ENCODE measurements around the gene VWA8. TPM values are rescaled to one million over a fixed set of nuclear protein-coding genes. Genes with fewer than 3 reads are reported as not detected.

Gene VWA8
- total and polyA plus RNA-seq, 4 donors = 7.1 to 50.3 (median 12.4) TPM

DNA sequence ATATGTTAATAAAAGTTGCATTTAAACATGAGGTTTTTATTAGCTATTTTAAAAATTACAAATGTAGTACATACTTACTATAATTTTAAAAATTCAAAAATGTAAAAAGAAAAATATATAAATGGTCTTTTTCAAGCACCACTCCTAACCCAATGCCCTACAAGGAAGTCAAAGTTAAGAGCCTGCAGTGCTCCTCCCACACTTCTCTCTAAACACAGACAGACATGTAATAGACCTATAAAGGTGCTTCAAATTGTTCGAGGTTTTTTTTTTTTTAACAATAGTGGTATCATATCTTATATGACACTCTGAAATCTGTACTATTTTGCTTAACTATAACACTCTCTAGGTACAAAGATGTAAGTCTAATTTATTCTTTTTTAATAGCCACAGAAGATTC is 25.4 kb downstream of the VWA8 start:
- H3K27me3 ChIP-seq (ENCODE audit: control insufficient read depth in 4 of 4, insufficient read depth in 4 of 4, low read length in 3 of 4) = no peaks in the 10 kb centered on the region
- WGBS = 81% methylated on average over 1 of the region's 1 CpG

DNA sequence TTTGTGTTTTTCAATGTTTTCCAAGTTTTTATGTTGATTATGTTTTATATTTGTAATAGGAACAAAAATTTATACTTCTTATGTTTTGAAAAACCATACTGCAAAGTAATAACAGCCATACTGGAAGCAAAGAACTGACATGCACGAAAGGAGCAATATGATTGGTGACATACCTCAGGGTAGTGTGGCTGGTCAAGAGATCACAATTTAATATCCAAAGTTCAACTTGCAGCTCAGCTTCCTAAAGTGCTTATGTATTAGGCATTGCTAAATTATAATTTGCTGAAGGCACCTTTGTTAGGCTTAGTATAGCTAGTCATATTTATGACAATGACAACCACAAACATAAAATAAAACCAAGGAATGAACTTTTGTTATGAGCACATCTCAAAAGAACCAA is 25.9 kb downstream of the VWA8 start:
- no peak for DNase-seq (ENCODE audit: low spot score)
- no peaks in the 10 kb centered on the region for H3K9me3 ChIP-seq (ENCODE audit: control insufficient read depth in 4 of 4, low read length in 3 of 4)
- WGBS = 92% methylated on average over 1 of the region's 1 CpG
- TF ChIP-seq, protein P1, sequence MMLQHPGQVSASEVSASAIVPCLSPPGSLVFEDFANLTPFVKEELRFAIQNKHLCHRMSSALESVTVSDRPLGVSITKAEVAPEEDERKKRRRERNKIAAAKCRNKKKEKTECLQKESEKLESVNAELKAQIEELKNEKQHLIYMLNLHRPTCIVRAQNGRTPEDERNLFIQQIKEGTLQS (IDR thresholded peaks at IDR 0.05) = no peak
- TF ChIP-seq, protein P2, sequence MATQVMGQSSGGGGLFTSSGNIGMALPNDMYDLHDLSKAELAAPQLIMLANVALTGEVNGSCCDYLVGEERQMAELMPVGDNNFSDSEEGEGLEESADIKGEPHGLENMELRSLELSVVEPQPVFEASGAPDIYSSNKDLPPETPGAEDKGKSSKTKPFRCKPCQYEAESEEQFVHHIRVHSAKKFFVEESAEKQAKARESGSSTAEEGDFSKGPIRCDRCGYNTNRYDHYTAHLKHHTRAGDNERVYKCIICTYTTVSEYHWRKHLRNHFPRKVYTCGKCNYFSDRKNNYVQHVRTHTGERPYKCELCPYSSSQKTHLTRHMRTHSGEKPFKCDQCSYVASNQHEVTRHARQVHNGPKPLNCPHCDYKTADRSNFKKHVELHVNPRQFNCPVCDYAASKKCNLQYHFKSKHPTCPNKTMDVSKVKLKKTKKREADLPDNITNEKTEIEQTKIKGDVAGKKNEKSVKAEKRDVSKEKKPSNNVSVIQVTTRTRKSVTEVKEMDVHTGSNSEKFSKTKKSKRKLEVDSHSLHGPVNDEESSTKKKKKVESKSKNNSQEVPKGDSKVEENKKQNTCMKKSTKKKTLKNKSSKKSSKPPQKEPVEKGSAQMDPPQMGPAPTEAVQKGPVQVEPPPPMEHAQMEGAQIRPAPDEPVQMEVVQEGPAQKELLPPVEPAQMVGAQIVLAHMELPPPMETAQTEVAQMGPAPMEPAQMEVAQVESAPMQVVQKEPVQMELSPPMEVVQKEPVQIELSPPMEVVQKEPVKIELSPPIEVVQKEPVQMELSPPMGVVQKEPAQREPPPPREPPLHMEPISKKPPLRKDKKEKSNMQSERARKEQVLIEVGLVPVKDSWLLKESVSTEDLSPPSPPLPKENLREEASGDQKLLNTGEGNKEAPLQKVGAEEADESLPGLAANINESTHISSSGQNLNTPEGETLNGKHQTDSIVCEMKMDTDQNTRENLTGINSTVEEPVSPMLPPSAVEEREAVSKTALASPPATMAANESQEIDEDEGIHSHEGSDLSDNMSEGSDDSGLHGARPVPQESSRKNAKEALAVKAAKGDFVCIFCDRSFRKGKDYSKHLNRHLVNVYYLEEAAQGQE (IDR thresholded peaks at IDR 0.05) = no peak
- TF ChIP-seq HNF4A (conservative IDR thresholded peaks at IDR 0.05) = peak; percentile 44 to 62
- no peak for TF ChIP-seq YY1 (IDR thresholded peaks at IDR 0.05)
- H3K4me3 ChIP-seq (ENCODE audit: low read depth in 1 of 3, low read length in 3 of 3) = no peak overlapping the region
- no peak overlapping the region for H3K27ac ChIP-seq (ENCODE audit: low read depth in 1 of 2, low read length in 2 of 2)
- H3K4me1 ChIP-seq (ENCODE audit: control insufficient read depth in 4 of 4, insufficient read depth in 4 of 4, low read length in 3 of 4) = peaks cover 0 to 14% (median 3%) of the 10 kb centered on the region in 4 donors
- H3K36me3 ChIP-seq (ENCODE audit: control insufficient read depth in 4 of 4, insufficient read depth in 3 of 4, low read depth in 1 of 4, low read length in 3 of 4) = peaks cover 0 to 3% (median under 1%) of the 10 kb centered on the region in 4 donors
- no peak overlapping the region for H3K9ac ChIP-seq (ENCODE audit: low read depth in 1 of 2, low read length in 2 of 2)
- no peaks in the 10 kb centered on the region for H3K27me3 ChIP-seq (ENCODE audit: control insufficient read depth in 4 of 4, insufficient read depth in 4 of 4, low read length in 3 of 4)

More for the DNA sequence above, 25.4 kb downstream of the VWA8 start:
- no peak for DNase-seq (ENCODE audit: low spot score)
- Histone ChIP-seq H3K9ac (ENCODE audit: low read depth in 1 of 2, low read length in 2 of 2) (no peak overlapping the region), H3K4me1 (ENCODE audit: control insufficient read depth in 4 of 4, insufficient read depth in 4 of 4, low read length in 3 of 4) (peaks cover 0 to 15% (median 5%) of the 10 kb centered on the region in 4 donors), H3K27ac (ENCODE audit: low read depth in 1 of 2, low read length in 2 of 2) (no peak overlapping the region), H3K9me3 (ENCODE audit: control insufficient read depth in 4 of 4, low read length in 3 of 4) (no peaks in the 10 kb centered on the region), H3K4me3 (ENCODE audit: low read depth in 1 of 3, low read length in 3 of 3) (no peak overlapping the region), H3K36me3 (ENCODE audit: control insufficient read depth in 4 of 4, insufficient read depth in 3 of 4, low read depth in 1 of 4, low read length in 3 of 4) (peaks cover 0 to 3% (median under 1%) of the 10 kb centered on the region in 4 donors)
- TF ChIP-seq GABPA (IDR thresholded peaks at IDR 0.05 in 1 of 2, conservative IDR thresholded peaks at IDR 0.05 in 1 of 2) (no peak), RXRA (IDR thresholded peaks at IDR 0.05) (no peak), FOXA1 (IDR thresholded peaks at IDR 0.05) (no peak), EGR1 (IDR thresholded peaks at IDR 0.05; ENCODE audit: low read depth in 2 of 2) (no peak), SP1 (IDR thresholded peaks at IDR 0.05) (no peak), JUND (IDR thresholded peaks at IDR 0.05) (no peak), HNF4G (IDR thresholded peaks at IDR 0.05) (no peak)
- TF ChIP-seq, protein P1 (IDR thresholded peaks at IDR 0.05) = no peak

DNA sequence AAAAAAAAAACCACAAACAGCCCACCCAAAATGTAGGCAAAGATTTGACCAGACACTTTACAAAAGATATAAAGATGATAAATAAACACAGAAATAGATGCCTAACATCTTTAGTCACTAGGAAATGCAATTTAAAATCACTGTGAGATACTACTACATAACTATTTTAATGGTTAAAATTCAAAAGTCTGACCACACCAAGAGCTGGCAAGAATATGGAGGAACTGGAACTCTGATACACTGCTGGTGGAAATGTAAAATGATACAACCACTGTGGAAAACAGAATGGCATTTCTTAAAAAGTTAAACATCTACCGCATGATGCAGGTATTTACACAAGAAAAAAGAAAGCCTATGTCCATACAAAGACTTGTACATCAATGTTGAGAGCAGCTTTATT is 26.8 kb downstream of the VWA8 start:
- Histone ChIP-seq H3K9me3 (ENCODE audit: control insufficient read depth in 4 of 4, low read length in 3 of 4) (no peaks in the 10 kb centered on the region), H3K4me1 (ENCODE audit: control insufficient read depth in 4 of 4, insufficient read depth in 4 of 4, low read length in 3 of 4) (peaks cover 0 to 13% (median 3%) of the 10 kb centered on the region in 4 donors), H3K4me3 (ENCODE audit: low read depth in 1 of 3, low read length in 3 of 3) (no peak overlapping the region), H3K9ac (ENCODE audit: low read depth in 1 of 2, low read length in 2 of 2) (no peak overlapping the region), H3K27me3 (ENCODE audit: control insufficient read depth in 4 of 4, insufficient read depth in 4 of 4, low read length in 3 of 4) (no peaks in the 10 kb centered on the region), H3K36me3 (ENCODE audit: control insufficient read depth in 4 of 4, insufficient read depth in 3 of 4, low read depth in 1 of 4, low read length in 3 of 4) (peaks cover 0 to 3% (median under 1%) of the 10 kb centered on the region in 4 donors), H3K27ac (ENCODE audit: low read depth in 1 of 2, low read length in 2 of 2) (no peak overlapping the region)
- no peak for DNase-seq (ENCODE audit: low spot score)
- TF ChIP-seq GABPA (IDR thresholded peaks at IDR 0.05 in 1 of 2, conservative IDR thresholded peaks at IDR 0.05 in 1 of 2) (no peak), NR2F2 (IDR thresholded peaks at IDR 0.05) (no peak), YY1 (IDR thresholded peaks at IDR 0.05) (no peak), FOXA1 (IDR thresholded peaks at IDR 0.05) (no peak), SP1 (IDR thresholded peaks at IDR 0.05) (no peak), JUND (IDR thresholded peaks at IDR 0.05) (no peak), HNF4A (conservative IDR thresholded peaks at IDR 0.05) (no peak), RXRA (IDR thresholded peaks at IDR 0.05) (no peak), TAF1 (conservative IDR thresholded peaks at IDR 0.05) (no peak), FOXA2 (IDR thresholded peaks at IDR 0.05) (no peak), EGR1 (IDR thresholded peaks at IDR 0.05; ENCODE audit: low read depth in 2 of 2) (no peak), RAD21 (IDR thresholded peaks at IDR 0.05) (no peak), HNF4G (IDR thresholded peaks at IDR 0.05) (no peak)
- TF ChIP-seq, protein P2 (IDR thresholded peaks at IDR 0.05) = no peak
- TF ChIP-seq, protein P3, sequence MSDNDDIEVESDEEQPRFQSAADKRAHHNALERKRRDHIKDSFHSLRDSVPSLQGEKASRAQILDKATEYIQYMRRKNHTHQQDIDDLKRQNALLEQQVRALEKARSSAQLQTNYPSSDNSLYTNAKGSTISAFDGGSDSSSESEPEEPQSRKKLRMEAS (IDR thresholded peaks at IDR 0.05) = no peak
- TF ChIP-seq, protein P1 (IDR thresholded peaks at IDR 0.05) = no peak
- TF ChIP-seq, protein P4, sequence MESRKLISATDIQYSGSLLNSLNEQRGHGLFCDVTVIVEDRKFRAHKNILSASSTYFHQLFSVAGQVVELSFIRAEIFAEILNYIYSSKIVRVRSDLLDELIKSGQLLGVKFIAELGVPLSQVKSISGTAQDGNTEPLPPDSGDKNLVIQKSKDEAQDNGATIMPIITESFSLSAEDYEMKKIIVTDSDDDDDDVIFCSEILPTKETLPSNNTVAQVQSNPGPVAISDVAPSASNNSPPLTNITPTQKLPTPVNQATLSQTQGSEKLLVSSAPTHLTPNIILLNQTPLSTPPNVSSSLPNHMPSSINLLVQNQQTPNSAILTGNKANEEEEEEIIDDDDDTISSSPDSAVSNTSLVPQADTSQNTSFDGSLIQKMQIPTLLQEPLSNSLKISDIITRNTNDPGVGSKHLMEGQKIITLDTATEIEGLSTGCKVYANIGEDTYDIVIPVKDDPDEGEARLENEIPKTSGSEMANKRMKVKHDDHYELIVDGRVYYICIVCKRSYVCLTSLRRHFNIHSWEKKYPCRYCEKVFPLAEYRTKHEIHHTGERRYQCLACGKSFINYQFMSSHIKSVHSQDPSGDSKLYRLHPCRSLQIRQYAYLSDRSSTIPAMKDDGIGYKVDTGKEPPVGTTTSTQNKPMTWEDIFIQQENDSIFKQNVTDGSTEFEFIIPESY (IDR thresholded peaks at IDR 0.05) = no peak
- WGBS = 97% methylated on average over 1 of the region's 1 CpG
